HuH-7.5 (cell line): ENCODE measurements around the gene MED15.

Source experiments
- DNase-seq: peaks from one replicate; pipeline ENCODE4 v3.0.0; 2011; ENCODE audit warnings: low spot score

The MED15 gene

DNA sequence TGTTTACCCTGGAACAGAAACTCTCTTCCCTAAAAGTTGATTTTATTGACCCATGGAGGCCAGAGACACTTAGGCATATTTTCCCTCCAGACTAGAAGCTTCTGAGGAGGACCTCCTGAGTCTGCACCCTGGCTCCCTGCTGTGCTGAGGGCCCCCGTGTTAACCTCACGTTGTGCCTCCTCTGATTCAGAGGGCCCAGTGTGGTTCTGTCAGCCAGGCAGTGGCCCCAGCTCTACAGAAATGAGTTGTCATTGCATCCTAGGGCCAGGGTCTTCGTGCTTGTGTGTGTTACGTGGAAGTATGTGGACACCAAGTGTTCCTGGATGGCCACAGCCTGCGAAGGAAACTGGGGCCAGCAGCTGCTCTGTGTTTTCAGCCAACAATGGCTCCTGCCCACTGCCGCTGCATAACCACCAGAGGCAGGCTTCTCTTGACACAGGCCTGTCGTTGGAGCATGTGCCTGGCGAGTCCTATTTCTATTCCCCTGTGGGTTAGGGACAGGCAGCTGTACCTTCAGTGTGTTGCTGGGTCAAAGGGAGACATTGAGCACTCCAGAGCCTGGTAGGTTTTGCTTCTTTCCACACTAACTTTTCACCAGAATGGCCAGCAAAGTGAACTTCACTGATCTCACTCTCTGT, 44.5 kb downstream of the MED15 start:
- no peak for DNase-seq

DNA sequence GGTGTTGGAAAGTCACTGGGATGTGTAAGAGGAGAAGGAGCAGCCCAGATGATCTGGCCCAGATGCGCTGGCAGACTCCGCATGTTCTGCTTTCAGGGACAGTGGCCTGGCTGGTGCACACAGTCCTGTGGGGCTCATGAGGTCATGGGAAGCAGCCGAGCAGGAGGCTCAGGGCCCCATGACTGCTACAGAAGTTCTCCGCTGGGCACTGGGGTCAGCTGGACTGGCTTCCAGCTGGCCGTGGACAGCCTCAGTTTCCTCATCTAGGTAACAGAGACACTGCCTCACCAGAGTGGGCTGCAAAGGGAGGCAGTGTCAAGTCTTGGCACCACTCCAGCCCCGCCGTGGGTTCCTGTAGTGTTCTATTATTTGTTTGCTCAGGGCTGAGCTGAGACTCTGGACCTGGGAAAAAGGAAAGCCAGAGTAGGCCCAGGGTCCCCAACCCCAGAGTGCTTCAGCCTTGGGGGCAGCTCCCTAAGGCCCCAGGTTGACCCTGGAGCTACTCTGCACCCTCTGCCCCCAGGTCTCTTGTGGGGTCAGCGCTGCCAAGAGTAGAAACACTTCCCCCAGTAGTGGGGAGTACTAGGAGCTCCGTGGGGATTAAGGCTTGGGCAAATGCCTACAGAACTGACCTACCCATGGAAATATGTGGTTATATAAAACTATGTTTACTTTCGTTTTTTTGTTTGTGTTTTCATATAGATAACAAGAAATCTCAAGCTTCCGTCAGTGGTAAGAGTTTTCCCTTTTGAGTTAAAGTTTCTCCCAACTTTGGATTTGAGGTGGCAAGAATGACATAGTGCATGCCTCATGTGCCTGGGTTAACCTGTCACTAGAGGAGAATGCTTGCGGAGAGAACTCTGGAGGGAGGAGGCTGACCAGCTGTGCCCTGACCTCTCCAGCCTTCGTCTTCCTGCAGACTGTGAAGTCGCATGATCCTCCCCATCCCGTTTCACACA, 45.3 kb downstream of the MED15 start:
- no peak for DNase-seq

DNA sequence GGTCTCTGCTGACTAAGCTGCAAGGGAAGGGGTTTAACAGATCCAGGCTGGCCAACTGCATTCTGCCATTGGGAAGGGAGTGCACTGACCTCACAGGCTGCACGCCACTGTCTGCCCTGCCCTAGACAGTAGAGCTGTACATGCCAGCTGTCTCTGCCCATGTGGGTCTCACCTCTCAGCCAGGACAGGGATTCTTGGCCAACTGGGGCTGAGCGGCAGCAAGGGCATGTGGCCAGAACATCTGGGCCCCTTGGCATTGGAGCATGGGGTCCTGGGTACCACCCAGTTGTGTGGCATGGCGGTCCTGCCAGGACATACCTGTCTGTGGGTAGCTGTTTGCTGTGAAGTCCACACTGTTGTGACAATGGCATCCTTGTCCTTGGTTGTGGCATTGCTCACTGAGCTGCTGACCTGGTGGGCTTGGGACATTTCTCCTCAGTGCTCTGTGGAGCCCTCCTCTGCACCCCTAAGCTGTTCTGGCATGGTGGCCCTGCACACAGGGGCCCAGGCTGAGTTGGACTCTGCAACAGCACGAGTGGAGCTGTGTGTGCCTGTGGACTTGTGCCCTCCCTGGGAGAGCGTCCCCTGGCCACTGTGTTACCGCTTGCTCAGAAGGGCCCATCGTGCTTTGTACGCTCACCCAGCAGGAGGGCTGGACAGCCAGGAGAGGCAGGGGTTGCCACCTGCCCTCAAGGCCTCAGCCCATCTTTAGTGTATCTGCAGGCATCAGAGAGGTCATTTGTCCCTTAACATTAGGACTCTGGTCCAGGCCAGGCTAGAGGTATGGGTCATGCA, 46.7 kb downstream of the MED15 start:
- DNase-seq: no peak

DNA sequence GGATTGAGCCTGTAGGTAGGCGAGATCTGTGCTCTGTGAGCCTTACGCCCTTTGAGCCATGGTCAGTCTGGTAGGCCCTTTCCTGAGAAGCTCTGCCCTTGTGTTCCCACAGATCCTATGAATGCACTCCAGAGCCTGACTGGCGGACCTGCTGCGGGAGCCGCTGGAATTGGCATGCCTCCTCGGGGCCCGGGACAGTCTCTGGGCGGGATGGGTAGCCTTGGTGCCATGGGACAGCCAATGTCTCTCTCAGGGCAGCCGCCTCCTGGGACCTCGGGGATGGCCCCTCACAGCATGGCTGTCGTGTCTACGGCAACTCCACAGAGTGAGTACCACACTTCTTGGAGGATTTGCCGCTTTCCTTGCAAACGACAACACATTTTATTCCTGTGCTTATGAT, 47.4 kb downstream of the MED15 start:
- no peak for DNase-seq

DNA sequence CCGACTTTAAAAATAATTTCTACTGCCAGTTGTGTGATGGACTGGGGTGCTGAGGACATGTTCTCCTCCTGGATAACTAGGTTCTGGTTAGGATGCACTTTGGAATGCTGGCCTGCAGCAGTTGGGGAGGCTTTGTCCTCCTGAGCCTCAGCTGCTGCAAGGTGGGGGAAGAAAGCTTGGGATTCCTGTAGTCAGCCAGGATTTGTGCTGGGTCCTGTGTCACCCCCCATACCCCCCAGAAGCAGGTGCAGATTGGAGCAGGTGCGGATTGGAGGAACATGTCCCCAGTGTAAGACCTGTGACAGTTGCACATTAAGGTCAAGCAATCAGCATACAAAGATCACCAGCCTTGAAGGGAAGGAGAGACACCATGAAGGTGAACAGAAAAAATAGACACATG, 51.1 kb downstream of the MED15 start:
- DNase-seq: no peak

DNA sequence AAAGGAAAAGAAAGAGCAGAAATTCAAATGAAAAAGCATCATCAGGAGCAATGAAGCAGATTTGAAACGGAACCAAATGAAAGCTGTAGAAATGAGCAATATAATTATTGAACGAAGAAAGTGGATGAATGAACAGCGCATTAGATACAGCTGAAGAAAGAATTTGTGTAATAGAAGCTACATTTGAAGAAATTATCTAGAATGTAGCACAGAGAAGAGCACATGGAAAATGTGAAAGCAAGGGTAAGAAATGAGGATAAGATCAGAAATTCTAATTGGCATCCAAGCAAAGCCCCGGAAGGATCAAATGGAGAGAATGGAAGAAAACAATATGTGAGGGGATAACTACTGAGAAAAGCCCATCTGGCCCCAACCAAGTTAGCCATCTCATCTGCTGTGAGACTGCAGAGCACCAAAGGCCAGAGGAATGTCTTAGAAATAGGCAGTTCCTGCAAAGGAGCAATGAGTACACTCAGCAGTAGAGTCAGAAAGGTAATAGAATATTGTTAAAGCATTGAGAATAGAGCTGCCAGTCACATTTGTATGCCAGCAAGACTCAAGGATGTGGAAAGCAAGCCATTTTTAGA, 51.9 kb downstream of the MED15 start:
- DNase-seq: no peak

DNA sequence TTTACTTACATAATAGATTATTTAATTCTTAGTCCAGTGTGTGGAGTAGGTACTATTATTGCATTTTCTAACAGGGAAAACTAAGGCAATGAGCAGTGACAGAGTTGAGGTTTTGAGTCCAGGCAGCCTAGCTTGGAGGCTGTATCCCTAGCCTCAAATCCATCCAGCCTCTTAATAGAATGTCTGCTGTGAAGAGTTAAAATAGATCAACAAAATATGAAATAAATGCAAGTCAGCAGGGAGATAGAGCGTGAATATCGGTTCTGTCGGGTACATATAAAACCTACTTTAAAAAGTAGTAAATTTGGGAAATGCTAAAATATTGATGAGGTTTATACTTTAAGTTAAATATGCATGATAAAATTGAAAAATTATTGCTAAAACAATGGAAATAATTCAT, 53.3 kb downstream of the MED15 start:
- no peak for DNase-seq

DNA sequence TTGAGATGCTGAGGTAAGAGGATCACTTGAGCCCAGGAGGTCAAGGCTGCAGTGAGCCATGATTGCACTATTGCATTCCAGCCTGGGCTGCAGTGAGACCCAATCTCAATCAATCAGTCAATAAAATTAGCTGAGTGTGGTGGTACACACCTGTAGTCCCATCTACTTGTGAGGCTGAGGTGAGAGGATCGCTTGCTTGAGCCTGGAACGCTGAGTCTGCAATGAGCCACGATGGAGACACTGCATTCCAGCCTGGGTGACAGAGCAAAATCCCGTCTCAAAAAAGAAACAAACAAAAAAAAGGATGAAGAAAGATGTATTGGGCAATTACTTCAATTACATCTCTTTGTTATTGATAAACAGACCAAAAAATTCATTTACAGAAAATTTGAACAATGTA, 54.5 kb downstream of the MED15 start:
- no peak for DNase-seq

DNA sequence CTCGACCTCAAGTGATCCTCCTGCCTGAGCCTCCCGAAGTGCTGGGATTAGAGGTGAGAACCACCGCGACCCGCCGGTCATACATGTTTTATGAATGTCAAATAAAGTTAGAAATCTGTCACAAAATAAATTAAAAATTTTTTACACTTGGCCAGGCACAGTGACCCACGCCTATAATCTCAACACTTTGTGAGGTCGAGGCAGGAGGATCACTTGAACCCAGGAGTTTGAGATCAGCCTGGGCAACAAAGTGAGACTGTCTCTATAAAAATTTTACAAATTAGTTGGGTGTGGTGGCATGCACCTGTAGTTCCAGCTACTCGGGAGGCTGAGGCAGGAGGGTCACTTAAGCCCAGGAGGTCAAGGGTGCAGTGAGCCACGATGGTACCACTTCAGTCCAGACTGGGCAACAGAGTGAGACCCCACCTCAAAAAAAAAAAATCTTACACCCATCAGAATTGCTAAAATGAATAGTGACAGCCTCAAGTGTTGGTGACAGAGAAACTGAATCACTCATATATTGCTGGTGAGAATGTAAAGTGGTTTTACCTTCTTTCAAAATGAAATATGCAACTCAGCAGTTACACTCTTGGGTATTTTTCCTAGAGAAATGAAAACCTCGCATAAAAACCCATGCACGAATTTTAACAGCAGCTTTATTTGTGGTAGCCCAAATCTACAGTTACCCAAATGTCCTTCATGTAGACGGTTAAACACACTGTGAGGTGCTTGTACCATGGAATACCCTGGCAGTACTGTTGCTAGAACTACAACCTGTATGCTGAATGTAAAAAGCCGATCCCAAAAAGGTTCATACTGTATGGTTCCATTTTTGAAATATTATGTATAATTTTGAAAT, 55.4 kb downstream of the MED15 start:
- no peak for DNase-seq

DNA sequence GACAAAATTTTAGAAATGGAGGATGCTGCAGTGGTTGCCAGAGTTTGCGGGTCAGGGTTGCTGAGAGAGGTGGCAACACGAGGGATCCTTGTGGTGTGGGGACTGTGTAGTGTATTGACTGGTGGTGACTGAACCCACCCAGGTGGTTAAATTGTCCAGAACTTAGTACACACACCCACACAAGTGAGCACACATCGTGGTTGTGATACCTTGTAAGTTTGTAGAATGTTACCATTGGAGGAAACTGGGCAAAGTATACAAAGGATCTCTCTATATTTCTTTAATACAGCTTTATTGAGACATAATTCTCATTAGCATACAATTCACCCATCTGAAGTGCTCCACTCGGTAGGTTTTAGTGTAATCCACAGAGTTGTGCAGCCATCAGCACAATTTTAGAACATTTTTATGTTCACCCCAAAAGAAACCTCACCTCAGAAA, 56.1 kb downstream of the MED15 start:
- no peak for DNase-seq

DNA sequence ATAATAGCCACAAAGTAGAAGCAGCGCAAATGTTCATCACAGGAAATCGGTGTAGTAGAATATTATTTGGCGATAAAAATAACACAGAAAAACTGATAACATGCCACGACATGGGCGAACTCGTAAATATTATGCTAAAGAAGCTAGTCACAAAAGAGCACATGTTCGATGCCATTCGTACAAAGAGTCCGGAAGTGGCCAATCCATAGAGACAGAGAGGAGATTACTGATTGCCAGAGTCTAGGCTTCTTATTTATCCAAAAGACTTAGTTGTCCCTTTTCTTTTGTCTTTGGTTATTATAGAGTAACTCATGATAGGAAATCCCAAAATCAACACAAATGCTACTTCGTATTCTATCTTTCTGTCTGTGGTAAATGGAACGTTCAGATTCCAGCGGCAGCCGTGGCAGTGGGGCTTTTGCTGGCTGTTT, 56.5 kb downstream of the MED15 start:
- no peak for DNase-seq

DNA sequence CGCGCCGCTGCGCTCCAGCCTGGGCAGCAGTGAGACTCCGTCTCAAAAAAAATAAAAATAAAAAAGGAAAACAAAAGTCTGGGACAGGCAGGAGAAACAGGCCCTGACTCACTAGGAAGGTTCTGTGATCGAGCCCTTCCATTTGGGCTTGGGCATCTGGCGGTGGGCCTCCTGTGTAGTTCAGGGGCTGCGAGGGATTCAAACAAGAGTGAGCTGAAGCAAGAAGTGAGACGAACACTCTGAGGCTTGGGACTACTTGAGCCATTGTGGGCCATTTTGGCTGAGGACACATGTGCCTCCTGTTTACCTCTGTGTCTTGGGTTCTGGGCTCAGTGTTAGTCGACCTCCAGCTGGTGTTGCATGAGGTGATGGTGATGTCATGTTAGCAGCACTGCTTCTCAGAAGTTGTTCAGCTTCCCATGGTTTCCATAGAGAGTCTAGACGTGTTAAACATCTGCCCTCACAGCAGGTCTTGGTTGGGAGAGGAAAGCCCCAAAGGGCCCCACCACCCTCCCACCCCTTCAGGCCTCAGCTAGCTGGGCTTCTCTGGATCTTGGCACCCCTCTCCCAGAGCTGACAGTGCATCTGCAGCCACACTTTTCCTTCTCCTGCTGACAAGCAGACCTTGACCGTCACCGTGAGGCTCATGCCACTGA, 57.8 kb downstream of the MED15 start:
- no peak for DNase-seq

DNA sequence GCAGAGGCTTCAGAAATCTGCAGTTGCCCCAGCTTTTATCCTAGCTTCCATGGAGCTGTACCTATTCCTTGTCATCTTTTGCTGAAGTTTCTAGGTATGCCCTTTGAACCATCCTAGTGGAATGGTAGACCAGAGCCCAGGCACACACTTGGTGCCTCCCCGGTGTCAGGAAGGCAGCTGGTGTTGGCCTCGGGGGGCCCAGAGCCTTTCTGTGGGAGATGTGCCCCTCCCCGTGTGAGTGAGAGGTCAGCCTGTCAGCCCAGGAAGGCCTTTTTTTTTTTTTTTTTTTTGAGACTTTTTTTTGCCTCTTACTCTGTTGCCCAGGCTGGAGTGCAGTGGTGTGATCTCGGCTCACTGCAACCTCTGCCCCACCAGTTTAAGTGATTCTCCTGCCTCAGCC, 58.4 kb downstream of the MED15 start:
- no peak for DNase-seq

DNA sequence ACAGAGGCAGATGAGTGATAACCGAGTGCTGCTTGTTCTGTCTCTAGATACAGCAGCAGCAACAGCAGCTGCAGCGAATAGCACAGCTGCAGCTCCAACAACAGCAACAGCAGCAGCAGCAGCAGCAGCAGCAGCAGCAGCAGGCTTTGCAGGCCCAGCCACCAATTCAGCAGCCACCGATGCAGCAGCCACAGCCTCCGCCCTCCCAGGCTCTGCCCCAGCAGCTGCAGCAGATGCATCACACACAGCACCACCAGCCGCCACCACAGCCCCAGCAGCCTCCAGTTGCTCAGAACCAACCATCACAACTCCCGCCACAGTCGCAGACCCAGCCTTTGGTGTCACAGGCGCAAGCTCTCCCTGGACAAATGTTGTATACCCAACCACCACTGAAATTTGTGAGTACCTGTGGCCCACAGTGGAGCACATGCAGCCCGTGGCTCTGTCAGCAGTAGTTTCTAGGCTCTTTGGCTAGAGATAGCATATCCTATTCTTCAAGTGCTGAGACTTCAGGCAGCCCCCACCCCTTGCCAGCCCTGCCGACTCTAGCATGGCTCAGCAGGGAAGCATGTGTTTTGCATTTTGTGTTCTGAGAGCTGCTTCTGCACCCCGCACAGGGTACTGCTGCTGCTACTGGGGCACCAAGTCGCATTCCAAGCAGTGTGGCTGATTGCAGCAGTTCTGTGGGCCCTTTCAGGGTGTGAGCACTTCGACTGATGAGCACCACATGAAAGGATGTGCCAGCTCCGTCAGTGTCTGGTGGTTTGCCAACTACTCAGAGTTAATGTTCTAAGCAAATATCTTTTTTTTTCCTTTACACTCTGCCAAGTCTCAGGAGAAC, 59.2 kb downstream of the MED15 start:
- DNase-seq: no peak

DNA sequence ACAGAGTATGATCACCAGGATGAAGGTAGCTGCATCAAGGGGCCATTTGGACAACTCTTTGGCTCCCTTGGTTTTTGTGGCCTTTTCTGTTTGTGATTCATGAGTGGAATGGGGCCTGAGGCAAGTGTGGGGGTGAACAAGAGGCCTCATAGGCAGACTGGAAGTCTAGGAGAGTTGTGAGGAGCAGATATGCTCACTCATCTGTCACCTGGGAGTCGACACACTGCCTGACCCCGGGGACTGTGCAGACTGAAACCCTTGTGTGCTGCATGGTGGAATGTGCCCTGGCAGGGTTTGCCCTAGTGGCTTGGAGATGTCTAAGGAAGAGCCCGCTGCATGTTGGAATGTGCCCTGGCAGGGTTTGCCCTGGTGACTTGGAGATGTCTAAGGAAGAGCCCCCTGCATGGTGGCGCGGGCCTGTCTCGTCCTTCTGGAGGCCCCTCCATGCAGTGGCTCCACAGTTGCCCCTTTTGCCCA, 60.0 kb downstream of the MED15 start:
- no peak for DNase-seq

DNA sequence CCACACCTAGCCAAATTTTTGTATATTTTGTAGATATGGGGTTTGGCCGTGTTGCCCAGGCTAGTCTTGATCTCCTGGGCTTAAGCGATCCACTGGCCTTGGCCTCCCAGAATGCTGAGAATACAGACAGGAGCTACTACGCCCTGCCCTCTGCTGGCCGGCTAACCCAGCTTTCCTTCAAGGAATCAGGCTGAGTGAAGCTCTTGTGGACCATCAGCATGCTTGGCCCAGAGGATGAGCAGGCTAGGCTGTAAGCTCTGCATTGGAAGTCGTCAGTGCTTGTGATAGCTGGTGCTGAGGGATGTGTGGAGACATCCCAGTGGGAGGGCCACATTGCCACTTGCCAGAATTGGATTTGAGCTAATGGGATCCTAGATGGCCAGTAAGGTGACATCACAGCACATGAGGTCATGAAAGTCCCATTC, 60.6 kb downstream of the MED15 start:
- no peak for DNase-seq

DNA sequence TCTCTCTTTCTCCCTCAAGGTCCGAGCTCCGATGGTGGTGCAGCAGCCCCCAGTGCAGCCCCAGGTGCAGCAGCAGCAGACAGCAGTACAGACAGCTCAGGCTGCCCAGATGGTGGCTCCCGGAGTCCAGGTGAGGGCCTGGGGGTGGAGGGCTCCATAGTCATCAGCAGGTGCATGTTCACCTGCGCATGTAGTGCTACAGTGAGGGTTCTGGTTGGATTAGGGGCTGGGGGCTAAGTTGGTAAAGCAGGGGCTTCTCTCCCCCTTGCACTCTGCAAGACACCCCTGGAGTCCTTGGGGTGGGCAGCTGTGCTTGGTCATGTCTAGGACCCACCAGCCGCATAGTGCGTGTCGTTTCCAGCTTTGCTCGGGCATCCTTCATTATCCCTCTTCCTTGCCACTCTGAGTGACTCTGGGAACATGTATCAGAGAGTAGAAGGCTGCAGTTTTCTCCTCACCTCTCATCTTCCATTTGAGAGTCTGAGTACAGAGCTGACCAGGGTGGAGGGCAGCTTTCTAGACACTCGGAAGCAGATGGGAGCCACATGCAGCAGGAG, 61.2 kb downstream of the MED15 start:
- DNase-seq: no peak

DNA sequence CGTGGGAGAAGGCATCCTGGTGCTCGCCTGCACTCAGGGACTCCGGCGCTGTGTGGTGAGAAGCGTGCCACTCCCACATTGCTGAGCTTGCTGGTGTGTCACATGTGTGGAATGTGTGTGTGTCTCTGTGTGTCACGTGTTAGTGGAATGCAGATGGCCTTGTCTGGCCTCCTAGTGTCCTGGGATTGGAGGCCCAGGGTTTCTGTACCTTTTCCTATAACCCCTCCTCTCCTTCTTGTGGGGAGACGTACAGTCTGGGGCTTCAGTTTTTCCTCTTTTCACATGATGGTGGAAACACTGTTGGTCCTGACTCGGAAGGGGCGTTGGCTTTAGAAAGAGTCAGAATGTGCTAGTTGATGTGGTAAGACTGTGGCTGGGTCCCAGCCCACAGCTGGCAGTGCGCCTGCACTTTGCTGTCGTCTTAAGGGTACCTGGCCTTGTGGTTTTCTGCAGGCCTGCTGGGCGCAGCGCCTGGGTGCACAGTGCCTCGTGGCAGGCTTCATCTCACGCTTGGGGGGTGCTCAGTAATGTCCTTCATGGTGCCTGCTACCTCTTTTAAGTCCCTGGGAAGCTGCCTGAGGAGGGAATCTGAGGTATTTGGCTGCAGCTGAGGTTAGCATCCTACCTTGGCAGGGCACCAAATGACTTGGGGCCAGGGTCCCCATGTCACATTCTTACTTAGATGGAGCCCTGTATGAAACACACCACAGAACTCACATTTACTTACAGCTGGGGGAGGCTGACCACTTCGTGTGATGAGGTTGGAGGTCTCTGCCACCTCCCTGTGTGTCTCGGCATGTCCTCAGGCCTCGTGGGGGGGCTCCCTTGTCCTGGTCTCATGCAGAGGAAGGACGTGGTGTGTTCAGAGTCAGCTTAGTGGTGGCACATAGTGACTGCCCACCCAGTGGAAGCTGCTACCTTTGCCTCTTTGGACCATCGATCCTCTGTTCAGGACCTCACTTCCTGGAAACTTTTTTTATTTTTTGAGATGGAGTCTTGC, 61.9 kb downstream of the MED15 start:
- no peak for DNase-seq
